Testis (tissue), 2 donors: Measurements from ENCODE around the gene NMS.

ENCODE experiments used
- POLR2A ChIP-seq: fragments of 450-650 bp; IDR thresholded peaks from one replicate; pipeline ENCODE4 v1.6.1; 2017; ENCODE audit warnings: antibody characterized with exemption, mild to moderate bottlenecking, moderate library complexity
- TF ChIP-seq, protein P1 (sequence below), 3 experiments: fragments of 450-650 bp in 2 of 3; fragments of 200-600 bp in 1 of 3; sonication (generic) in 1 of 3; IDR thresholded peaks; one replicate each; pipeline ENCODE4 v1.5.1; 2016 to 2019; ENCODE audit warnings: antibody characterized with exemption in 3 of 3, mild to moderate bottlenecking in 2 of 3, moderate library complexity in 1 of 3

DNA sequence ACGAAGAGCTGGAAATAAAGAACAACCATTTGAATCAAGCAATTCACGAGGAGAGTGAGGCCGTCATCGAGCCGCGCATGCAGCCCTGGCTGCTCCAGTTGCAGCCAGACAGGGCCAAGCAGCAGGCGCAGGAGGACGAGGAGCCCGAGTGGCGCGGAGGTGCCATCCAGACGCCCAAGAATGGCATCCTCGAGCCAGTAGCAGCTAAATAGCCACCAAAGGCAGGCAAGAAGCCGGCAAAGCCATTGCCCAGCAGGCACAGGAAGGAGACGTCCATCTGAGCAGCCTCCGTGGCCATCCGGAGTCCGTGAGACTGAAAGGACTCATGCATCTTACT is 43.9 kb upstream of the NMS start:
- TF ChIP-seq, protein P1, sequence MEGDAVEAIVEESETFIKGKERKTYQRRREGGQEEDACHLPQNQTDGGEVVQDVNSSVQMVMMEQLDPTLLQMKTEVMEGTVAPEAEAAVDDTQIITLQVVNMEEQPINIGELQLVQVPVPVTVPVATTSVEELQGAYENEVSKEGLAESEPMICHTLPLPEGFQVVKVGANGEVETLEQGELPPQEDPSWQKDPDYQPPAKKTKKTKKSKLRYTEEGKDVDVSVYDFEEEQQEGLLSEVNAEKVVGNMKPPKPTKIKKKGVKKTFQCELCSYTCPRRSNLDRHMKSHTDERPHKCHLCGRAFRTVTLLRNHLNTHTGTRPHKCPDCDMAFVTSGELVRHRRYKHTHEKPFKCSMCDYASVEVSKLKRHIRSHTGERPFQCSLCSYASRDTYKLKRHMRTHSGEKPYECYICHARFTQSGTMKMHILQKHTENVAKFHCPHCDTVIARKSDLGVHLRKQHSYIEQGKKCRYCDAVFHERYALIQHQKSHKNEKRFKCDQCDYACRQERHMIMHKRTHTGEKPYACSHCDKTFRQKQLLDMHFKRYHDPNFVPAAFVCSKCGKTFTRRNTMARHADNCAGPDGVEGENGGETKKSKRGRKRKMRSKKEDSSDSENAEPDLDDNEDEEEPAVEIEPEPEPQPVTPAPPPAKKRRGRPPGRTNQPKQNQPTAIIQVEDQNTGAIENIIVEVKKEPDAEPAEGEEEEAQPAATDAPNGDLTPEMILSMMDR (IDR thresholded peaks at IDR 0.05), result no peak
- TF ChIP-seq POLR2A, result no peak
